HepG2 (cell line): ENCODE results near the gene NRG2.

Experiments
- CHD2 ChIP-seq: IDR thresholded peaks from 2 replicates; pipeline ENCODE4 v1.6.1; 2011; ENCODE audit warnings: low read depth, low read length, improper control_type of control experiment
- FOXP1 ChIP-seq, 2 experiments: fragments of 450-650 bp in 1 of 2; IDR thresholded peaks; 2 replicates each; pipeline ENCODE4 v1.6.1; 2017 to 2018; ENCODE audit warnings: antibody characterized with exemption in 1 of 2
- KLF11 ChIP-seq: IDR thresholded peaks from 2 replicates; pipeline ENCODE4 v1.6.1; 2016; ENCODE audit warnings: missing compliant biosample characterization
- POLR2A ChIP-seq, 2 experiments: IDR thresholded peaks; 2 replicates each; pipeline ENCODE4 v1.6.1; 2011; ENCODE audit warnings: low read depth in 2 of 2, low read length in 2 of 2, mild to moderate bottlenecking in 1 of 2, moderate library complexity in 1 of 2; ENCODE audit not compliant: insufficient read depth in 1 of 2
- TP53 ChIP-seq: sonication (generic); formaldehyde crosslinking; conservative IDR thresholded peaks from 2 replicates; pipeline ENCODE4 v1.4.0; 2020; ENCODE audit warnings: missing genetic modification reagents
- ZFP36 ChIP-seq: fragments of 150-350 bp; IDR thresholded peaks from 2 replicates; pipeline ENCODE4 v1.6.1; 2018; ENCODE audit warnings: borderline replicate concordance, low read length, low read depth; ENCODE audit not compliant: partially characterized antibody
- ZFP41 ChIP-seq: sonication (generic); formaldehyde crosslinking; IDR thresholded peaks from 2 replicates; pipeline ENCODE4 v1.4.0; 2020; ENCODE audit warnings: mild to moderate bottlenecking, missing genetic modification reagents, borderline replicate concordance
- ZNF776 ChIP-seq: sonication (generic); formaldehyde crosslinking; IDR thresholded peaks from 2 replicates; pipeline ENCODE4 v1.4.0; 2020; ENCODE audit warnings: mild to moderate bottlenecking, missing genetic modification reagents
- TF ChIP-seq, protein P1 (sequence below): sonication (generic); formaldehyde crosslinking; IDR thresholded peaks from 2 replicates; pipeline ENCODE4 v1.5.1; 2020; ENCODE audit warnings: missing genetic modification reagents, mild to moderate bottlenecking, borderline replicate concordance
- TF ChIP-seq, protein P2 (sequence below): sonication (generic); formaldehyde crosslinking; IDR thresholded peaks from 2 replicates; pipeline ENCODE4 v1.5.0; 2020; ENCODE audit warnings: mild to moderate bottlenecking, missing genetic modification reagents, moderate library complexity
- TF ChIP-seq, protein P3 (sequence below): sonication (generic); formaldehyde crosslinking; IDR thresholded peaks from 2 replicates; pipeline ENCODE4 v1.5.0; 2020; ENCODE audit warnings: mild to moderate bottlenecking, missing genetic modification reagents

DNA sequence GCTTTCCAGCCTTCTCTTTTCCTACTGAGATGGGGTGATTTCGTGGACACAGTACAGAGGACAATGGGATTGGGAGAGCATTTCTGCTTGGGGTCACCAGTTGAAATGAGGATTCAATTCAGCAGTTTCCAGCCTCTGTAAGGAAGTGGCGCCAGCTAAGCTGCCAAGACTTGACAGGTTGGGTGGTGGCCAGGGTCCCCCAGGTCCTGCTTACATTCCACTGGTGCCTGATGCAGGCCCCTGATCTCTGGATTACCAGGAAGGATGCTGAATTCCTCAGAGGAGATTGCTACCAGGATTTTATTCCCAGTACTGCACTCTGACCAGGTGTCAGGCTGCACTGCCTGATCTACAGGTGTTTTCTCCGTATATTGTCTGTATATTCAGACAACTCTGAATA, 127.8 kb downstream of the NRG2 start:
- TF ChIP-seq FOXP1 (IDR thresholded peaks at IDR 0.05): no peak
- TF ChIP-seq FOXP1 (CRISPR knock-in tag; IDR thresholded peaks at IDR 0.05): no peak
- TF ChIP-seq POLR2A (IDR thresholded peaks at IDR 0.05; ENCODE audit: insufficient read depth in 1 of 2, low read depth in 2 of 2, low read length in 2 of 2): no peak
- TF ChIP-seq, protein P1, sequence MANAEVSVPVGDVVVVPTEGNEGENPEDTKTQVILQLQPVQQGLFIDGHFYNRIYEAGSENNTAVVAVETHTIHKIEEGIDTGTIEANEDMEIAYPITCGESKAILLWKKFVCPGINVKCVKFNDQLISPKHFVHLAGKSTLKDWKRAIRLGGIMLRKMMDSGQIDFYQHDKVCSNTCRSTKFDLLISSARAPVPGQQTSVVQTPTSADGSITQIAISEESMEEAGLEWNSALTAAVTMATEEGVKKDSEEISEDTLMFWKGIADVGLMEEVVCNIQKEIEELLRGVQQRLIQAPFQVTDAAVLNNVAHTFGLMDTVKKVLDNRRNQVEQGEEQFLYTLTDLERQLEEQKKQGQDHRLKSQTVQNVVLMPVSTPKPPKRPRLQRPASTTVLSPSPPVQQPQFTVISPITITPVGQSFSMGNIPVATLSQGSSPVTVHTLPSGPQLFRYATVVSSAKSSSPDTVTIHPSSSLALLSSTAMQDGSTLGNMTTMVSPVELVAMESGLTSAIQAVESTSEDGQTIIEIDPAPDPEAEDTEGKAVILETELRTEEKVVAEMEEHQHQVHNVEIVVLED (CRISPR knock-in tag): no peak
- TF ChIP-seq TP53 (CRISPR knock-in tag): no peak
- TF ChIP-seq ZNF776 (CRISPR knock-in tag): no peak
- TF ChIP-seq ZFP36: no peak
- TF ChIP-seq CHD2: no peak
- no peak for TF ChIP-seq KLF11 (CRISPR knock-in tag)
- TF ChIP-seq, protein P2, sequence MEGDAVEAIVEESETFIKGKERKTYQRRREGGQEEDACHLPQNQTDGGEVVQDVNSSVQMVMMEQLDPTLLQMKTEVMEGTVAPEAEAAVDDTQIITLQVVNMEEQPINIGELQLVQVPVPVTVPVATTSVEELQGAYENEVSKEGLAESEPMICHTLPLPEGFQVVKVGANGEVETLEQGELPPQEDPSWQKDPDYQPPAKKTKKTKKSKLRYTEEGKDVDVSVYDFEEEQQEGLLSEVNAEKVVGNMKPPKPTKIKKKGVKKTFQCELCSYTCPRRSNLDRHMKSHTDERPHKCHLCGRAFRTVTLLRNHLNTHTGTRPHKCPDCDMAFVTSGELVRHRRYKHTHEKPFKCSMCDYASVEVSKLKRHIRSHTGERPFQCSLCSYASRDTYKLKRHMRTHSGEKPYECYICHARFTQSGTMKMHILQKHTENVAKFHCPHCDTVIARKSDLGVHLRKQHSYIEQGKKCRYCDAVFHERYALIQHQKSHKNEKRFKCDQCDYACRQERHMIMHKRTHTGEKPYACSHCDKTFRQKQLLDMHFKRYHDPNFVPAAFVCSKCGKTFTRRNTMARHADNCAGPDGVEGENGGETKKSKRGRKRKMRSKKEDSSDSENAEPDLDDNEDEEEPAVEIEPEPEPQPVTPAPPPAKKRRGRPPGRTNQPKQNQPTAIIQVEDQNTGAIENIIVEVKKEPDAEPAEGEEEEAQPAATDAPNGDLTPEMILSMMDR (CRISPR knock-in tag): no peak
- TF ChIP-seq ZFP41 (CRISPR knock-in tag): no peak
- TF ChIP-seq, protein P3, sequence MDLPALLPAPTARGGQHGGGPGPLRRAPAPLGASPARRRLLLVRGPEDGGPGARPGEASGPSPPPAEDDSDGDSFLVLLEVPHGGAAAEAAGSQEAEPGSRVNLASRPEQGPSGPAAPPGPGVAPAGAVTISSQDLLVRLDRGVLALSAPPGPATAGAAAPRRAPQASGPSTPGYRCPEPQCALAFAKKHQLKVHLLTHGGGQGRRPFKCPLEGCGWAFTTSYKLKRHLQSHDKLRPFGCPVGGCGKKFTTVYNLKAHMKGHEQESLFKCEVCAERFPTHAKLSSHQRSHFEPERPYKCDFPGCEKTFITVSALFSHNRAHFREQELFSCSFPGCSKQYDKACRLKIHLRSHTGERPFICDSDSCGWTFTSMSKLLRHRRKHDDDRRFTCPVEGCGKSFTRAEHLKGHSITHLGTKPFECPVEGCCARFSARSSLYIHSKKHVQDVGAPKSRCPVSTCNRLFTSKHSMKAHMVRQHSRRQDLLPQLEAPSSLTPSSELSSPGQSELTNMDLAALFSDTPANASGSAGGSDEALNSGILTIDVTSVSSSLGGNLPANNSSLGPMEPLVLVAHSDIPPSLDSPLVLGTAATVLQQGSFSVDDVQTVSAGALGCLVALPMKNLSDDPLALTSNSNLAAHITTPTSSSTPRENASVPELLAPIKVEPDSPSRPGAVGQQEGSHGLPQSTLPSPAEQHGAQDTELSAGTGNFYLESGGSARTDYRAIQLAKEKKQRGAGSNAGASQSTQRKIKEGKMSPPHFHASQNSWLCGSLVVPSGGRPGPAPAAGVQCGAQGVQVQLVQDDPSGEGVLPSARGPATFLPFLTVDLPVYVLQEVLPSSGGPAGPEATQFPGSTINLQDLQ (CRISPR knock-in tag): no peak
